ENCODE results near the gene PDCD1LG2.

PDCD1LG2 gene

DNA sequence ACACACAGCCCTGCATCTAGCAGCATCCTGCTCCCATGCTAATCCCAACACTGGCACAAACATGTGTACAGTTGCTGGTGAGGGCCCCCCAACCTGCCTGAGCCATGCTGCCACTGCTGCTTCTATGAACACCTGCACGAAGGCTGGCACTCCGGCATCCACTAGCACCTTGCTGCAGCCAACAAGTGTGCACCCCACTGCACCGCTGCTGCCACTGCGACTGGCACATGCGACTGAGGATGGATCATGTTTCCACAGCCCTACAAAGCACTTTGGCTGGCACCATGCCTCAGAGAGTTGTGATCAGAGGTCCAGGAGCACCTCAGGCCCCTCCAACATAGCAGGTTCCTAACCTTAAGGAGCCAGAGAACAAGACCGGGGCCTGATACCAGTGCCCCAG lies 7.8 kb upstream of the PDCD1LG2 start:
- peaks cover 7 to 25% (median 12%) of the 10 kb centered on the region in 10 experiments; a peak in 19 of 20 replicates for H3K4me1 ChIP-seq
- H3K9me3 ChIP-seq (replicated peaks in 1 of 11): peaks cover 0 to 24% (median 7%) of the 10 kb centered on the region in 11 experiments; a peak in 8 of 22 replicates
- H4K20me1 ChIP-seq: no peaks in the 10 kb centered on the region
- no peaks in the 10 kb centered on the region for H3K27me3 ChIP-seq
- no peak overlapping the region for H3K4me3 ChIP-seq
- no peak overlapping the region for H3K27ac ChIP-seq
- TF ChIP-seq Cebpa-rat (IDR thresholded peaks at IDR 0.05): no peak
- H3K9ac ChIP-seq: no peak overlapping the region
- no peak overlapping the region for H3K4me2 ChIP-seq
- H3K36me3 ChIP-seq: peaks cover 0 to 6% (median 0%) of the 10 kb centered on the region in 11 experiments; a peak in 1 of 22 replicates

DNA sequence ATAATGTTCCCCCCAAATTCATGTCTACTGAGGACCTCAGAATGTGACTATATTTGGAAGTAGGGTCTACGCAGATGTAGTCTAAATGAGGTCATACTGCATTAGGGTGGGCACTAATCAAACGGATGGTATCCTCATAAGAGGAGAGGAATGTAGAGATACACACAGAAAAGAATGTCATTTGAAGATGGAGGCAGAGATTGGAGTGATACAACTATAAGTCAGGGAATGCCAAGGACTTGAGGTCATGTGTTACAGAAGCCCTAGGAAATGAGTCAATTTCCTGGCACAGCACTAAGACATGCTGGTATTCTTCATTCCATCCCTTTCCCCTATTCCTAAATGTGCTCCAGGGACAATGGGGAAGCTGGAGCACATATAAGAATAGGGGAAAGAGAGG lies 758 bp upstream of the PDCD1LG2 start:
- Histone ChIP-seq H3K4me1 (peaks cover 0 to 64% (median 16%) of the 10 kb centered on the region in 10 experiments; a peak in 13 of 20 replicates), H3K27me3 (no peaks in the 10 kb centered on the region), H4K20me1 (no peaks in the 10 kb centered on the region), H3K27ac (peak overlapping the region in 5 of 11 experiments; percentile 12 to 72 (median 58); a peak in 8 of 22 replicates), H3K9ac (peak overlapping the region in 2 of 11 experiments; percentile 57 to 59; a peak in 2 of 22 replicates), H3K4me3 (peak overlapping the region in 2 of 10 experiments; percentile 28 to 34; a peak in 2 of 20 replicates), H3K36me3 (no peaks in the 10 kb centered on the region; a peak in 1 of 22 replicates), H3K4me2 (peak overlapping the region in 7 of 11 experiments; percentile 23 to 92 (median 67); a peak in 13 of 22 replicates), H3K9me3 (replicated peaks in 1 of 11) (peaks cover 0 to 18% (median 5%) of the 10 kb centered on the region in 11 experiments; a peak in 8 of 22 replicates)
- no peak for TF ChIP-seq Cebpa-rat (IDR thresholded peaks at IDR 0.05)

DNA sequence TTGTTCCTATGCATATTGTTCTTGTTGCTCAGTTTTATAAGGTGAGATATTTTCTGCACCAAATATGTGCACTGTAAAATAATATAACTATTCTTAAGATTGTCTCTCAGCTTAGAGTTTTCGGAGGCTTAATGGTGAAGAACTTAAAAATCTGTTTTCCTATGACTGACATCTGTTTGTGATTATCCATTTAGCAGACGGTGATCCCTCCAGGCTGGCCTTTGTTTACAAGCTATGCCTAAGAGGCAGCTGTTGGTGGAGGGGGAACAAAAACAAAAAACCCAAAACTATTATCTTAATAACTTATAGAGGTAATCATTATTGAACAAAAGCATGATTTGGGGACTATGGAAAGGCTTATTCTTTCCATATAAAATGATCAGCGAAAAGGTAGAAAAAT lies 658 bp downstream of the PDCD1LG2 start:
- Histone ChIP-seq H3K4me3 (peak overlapping the region in 3 of 10 experiments; percentile 28 to 41 (median 34); a peak in 4 of 20 replicates), H3K9me3 (replicated peaks in 1 of 11) (peaks cover 0 to 12% (median 3%) of the 10 kb centered on the region in 11 experiments; a peak in 7 of 22 replicates), H3K4me1 (peaks cover 0 to 73% (median 16%) of the 10 kb centered on the region in 10 experiments; a peak in 13 of 20 replicates), H3K36me3 (no peaks in the 10 kb centered on the region; a peak in 1 of 22 replicates), H4K20me1 (no peaks in the 10 kb centered on the region), H3K27ac (peak overlapping the region in 5 of 11 experiments; percentile 9 to 72 (median 58); a peak in 7 of 22 replicates), H3K4me2 (peak overlapping the region in 5 of 11 experiments; percentile 47 to 92 (median 80); a peak in 10 of 22 replicates), H3K9ac (peak overlapping the region in 3 of 11 experiments; percentile 57 to 59 (median 57); a peak in 4 of 22 replicates), H3K27me3 (no peaks in the 10 kb centered on the region)
- no peak for TF ChIP-seq Cebpa-rat (IDR thresholded peaks at IDR 0.05)

- peaks cover 0 to 73% (median 16%) of the 10 kb centered on the region in 10 experiments; a peak in 13 of 20 replicates for H3K4me1 ChIP-seq
- H3K27ac ChIP-seq: peak overlapping the region in 2 of 11 experiments; percentile 50 to 69; a peak in 2 of 22 replicates
- H4K20me1 ChIP-seq: no peaks in the 10 kb centered on the region
- peak overlapping the region in 3 of 11 experiments; percentile 80 to 92 (median 90); a peak in 5 of 22 replicates for H3K4me2 ChIP-seq
- no peak for TF ChIP-seq Cebpa-rat (IDR thresholded peaks at IDR 0.05)
- no peaks in the 10 kb centered on the region; a peak in 1 of 22 replicates for H3K36me3 ChIP-seq
- peak overlapping the region in 2 of 10 experiments; percentile 34 to 41; a peak in 4 of 20 replicates for H3K4me3 ChIP-seq
- peaks cover 0 to 15% (median 3%) of the 10 kb centered on the region in 11 experiments; a peak in 8 of 22 replicates for H3K9me3 ChIP-seq (replicated peaks in 1 of 11)
- peak overlapping the region in 1 of 11 experiments; percentile 57; a peak in 1 of 22 replicates for H3K9ac ChIP-seq
- H3K27me3 ChIP-seq: no peaks in the 10 kb centered on the region
Observed at GRCh38 chr9:5511476-5511875, 1.1 kb downstream of the PDCD1LG2 start.

GRCh38 chr9:5511935-5512580 lies 1.7 kb downstream of the PDCD1LG2 start:
- Histone ChIP-seq H4K20me1 (no peaks in the 10 kb centered on the region), H3K4me3 (peak overlapping the region in 2 of 10 experiments; percentile 34 to 41; a peak in 2 of 20 replicates), H3K9ac (no peak overlapping the region), H3K36me3 (no peaks in the 10 kb centered on the region; a peak in 1 of 22 replicates), H3K9me3 (replicated peaks in 1 of 11) (peaks cover 0 to 16% (median 4%) of the 10 kb centered on the region in 11 experiments; a peak in 7 of 22 replicates), H3K4me2 (peak overlapping the region in 3 of 11 experiments; percentile 55 to 92 (median 90); a peak in 6 of 22 replicates), H3K27ac (peak overlapping the region in 2 of 11 experiments; percentile 11 to 18; a peak in 2 of 22 replicates), H3K4me1 (peaks cover 0 to 73% (median 16%) of the 10 kb centered on the region in 10 experiments; a peak in 13 of 20 replicates), H3K27me3 (no peaks in the 10 kb centered on the region)
- no peak for TF ChIP-seq Cebpa-rat (IDR thresholded peaks at IDR 0.05)

- no peaks in the 10 kb centered on the region for H4K20me1 ChIP-seq
- TF ChIP-seq Cebpa-rat (IDR thresholded peaks at IDR 0.05): no peak
- H3K27me3 ChIP-seq: no peaks in the 10 kb centered on the region
- H3K4me1 ChIP-seq: peaks cover 3 to 80% (median 20%) of the 10 kb centered on the region in 10 experiments
- H3K9me3 ChIP-seq (replicated peaks in 1 of 11): peaks cover 0 to 10% (median 0%) of the 10 kb centered on the region in 11 experiments; a peak in 4 of 22 replicates
- peak overlapping the region in 2 of 11 experiments; percentile 11 to 18; a peak in 2 of 22 replicates for H3K27ac ChIP-seq
- H3K4me2 ChIP-seq: peak overlapping the region in 3 of 11 experiments; percentile 55 to 92 (median 90); a peak in 6 of 22 replicates
- no peaks in the 10 kb centered on the region for H3K36me3 ChIP-seq
- no peak overlapping the region; a peak in 1 of 20 replicates for H3K4me3 ChIP-seq
- no peak overlapping the region for H3K9ac ChIP-seq
Observed at GRCh38 chr9:5512658-5513452, 2.5 kb downstream of the PDCD1LG2 start.

DNA sequence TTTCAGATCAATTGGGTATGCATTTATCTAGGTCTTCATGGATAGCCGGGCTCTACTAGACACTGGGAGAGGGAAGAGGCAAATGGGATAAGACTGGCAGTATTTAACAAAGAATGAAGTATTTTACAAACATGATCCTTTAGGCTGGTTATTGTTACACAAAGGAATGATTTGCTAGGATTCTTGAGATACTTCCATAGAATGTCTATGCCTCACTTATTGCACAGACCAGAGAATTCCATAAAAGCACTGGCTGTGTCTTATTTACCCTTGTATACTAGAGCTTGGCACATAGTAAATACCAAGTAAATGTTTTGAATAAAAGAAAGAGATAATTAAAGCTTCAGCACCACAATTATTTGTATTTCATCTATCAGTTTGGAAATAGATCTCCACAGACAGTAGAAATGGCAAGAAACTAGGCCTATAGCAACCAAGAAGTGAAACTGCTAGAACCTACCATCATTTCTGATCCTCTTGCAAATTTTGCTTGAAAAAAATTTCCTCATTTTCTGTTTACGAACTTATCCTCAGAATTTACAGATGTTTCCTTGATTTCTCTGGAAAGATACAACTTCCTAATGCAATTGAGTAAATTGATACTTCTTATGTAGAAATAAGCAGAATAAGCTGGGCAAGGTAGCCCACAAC lies 3.8 kb downstream of the PDCD1LG2 start:
- Histone ChIP-seq H4K20me1 (no peaks in the 10 kb centered on the region; a peak in 1 of 22 replicates), H3K27me3 (no peaks in the 10 kb centered on the region), H3K27ac (peak overlapping the region in 2 of 11 experiments; percentile 29 to 49; a peak in 2 of 22 replicates), H3K36me3 (no peaks in the 10 kb centered on the region), H3K4me2 (peak overlapping the region in 2 of 11 experiments; percentile 90 to 92; a peak in 4 of 22 replicates), H3K9ac (no peak overlapping the region), H3K9me3 (replicated peaks in 1 of 11) (peaks cover 0 to 10% (median 0%) of the 10 kb centered on the region in 11 experiments; a peak in 3 of 22 replicates), H3K4me1 (peaks cover 15 to 84% (median 32%) of the 10 kb centered on the region in 10 experiments), H3K4me3 (no peak overlapping the region)
- no peak for TF ChIP-seq Cebpa-rat (IDR thresholded peaks at IDR 0.05)
